K562 (cell line): ENCODE results near the gene MSN. TPM values are rescaled to one million over a fixed set of nuclear protein-coding genes. Genes with fewer than 3 reads are reported as not detected.

Source experiments
- ADNP ChIP-seq: fragments of 200-800 bp; sonication (Bioruptor generic); IDR thresholded peaks from 2 replicates; pipeline ENCODE4 v1.6.1; 2016; ENCODE audit warnings: missing genetic modification characterization, missing compliant biosample characterization
- ARNT ChIP-seq, 2 experiments: fragments of 450-650 bp; IDR thresholded peaks; 2 replicates each; pipeline ENCODE4 v1.6.1; 2016; ENCODE audit warnings: mild to moderate bottlenecking in 1 of 2
- BMI1 ChIP-seq: fragments of 150-350 bp; IDR thresholded peaks from 2 replicates; pipeline ENCODE4 v1.6.1; 2014; ENCODE audit warnings: low read length
- CCNT2 ChIP-seq: IDR thresholded peaks from 2 replicates; pipeline ENCODE4 v1.6.1; 2011; ENCODE audit warnings: borderline replicate concordance, low read depth, mild to moderate bottlenecking, moderate library complexity, mixed read lengths, low read length; ENCODE audit not compliant: insufficient read length; ENCODE audit errors: extremely low read depth
- CREB1 ChIP-seq, 2 experiments: sonication (generic) in 1 of 2; formaldehyde crosslinking in 1 of 2; IDR thresholded peaks; 2 replicates each; pipeline versions ENCODE4 v1.6.1 to v1.8.0; 2012 to 2022; ENCODE audit warnings: inconsistent platforms in 1 of 2, mild to moderate bottlenecking in 1 of 2, missing genetic modification reagents in 1 of 2, moderate library complexity in 1 of 2
- CREM ChIP-seq: IDR thresholded peaks from 2 replicates; pipeline ENCODE4 v1.6.1; 2014; ENCODE audit warnings: antibody characterized with exemption, low read depth
- CXXC5 ChIP-seq: fragments of 250-450 bp; sonication (Bioruptor Pico); IDR thresholded peaks from 2 replicates; pipeline ENCODE4 v1.8.0; 2022; ENCODE audit warnings: inconsistent platforms, mild to moderate bottlenecking, moderate library complexity
- DPF2 ChIP-seq: fragments of 450-650 bp; IDR thresholded peaks from 2 replicates; pipeline ENCODE4 v1.6.1; 2016
- ESRRB ChIP-seq: fragments of 250-450 bp; sonication (Bioruptor Pico); IDR thresholded peaks from 2 replicates; pipeline ENCODE4 v1.5.0; 2020; ENCODE audit warnings: mild to moderate bottlenecking, moderate library complexity, borderline replicate concordance
- FOXJ2 ChIP-seq: fragments of 200-800 bp; sonication (Bioruptor generic); IDR thresholded peaks from 2 replicates; pipeline ENCODE4 v1.6.1; 2016; ENCODE audit warnings: missing genetic modification characterization, missing compliant biosample characterization
- FOXK1 ChIP-seq: sonication (generic); formaldehyde crosslinking; IDR thresholded peaks from 2 replicates; pipeline ENCODE4 v1.8.0; 2022; ENCODE audit warnings: missing genetic modification reagents, mild to moderate bottlenecking, borderline replicate concordance
- HDAC1 ChIP-seq, 2 experiments: fragments of 450-650 bp; IDR thresholded peaks; 2 replicates each; pipeline ENCODE4 v1.6.1; 2016 to 2017; ENCODE audit warnings: inconsistent platforms in 1 of 2, mild to moderate bottlenecking in 1 of 2, moderate library complexity in 1 of 2
- HIVEP1 ChIP-seq: fragments of 250-450 bp; sonication (Bioruptor Pico); IDR thresholded peaks from 2 replicates; pipeline ENCODE4 v1.4.0; 2020; ENCODE audit warnings: mild to moderate bottlenecking
- HNRNPL ChIP-seq: fragments of 200-400 bp; formaldehyde crosslinking; IDR thresholded peaks from 2 replicates; pipeline ENCODE4 v1.6.1; 2017; ENCODE audit warnings: low read depth, mild to moderate bottlenecking, low read length
- IRF2 ChIP-seq: sonication (generic); formaldehyde crosslinking; IDR thresholded peaks from 2 replicates; pipeline ENCODE4 v1.8.1; 2022; ENCODE audit warnings: mild to moderate bottlenecking, missing genetic modification reagents
- MCM2 ChIP-seq: fragments of 450-650 bp; IDR thresholded peaks from 2 replicates; pipeline ENCODE4 v1.6.1; 2017; ENCODE audit warnings: low read depth, mild to moderate bottlenecking
- MECOM ChIP-seq: fragments of 250-450 bp; sonication (Bioruptor Pico); IDR thresholded peaks from 2 replicates; pipeline ENCODE4 v1.8.0; 2022; ENCODE audit warnings: inconsistent platforms
- MEF2A ChIP-seq: IDR thresholded peaks from 2 replicates; pipeline ENCODE4 v1.6.1; 2011; ENCODE audit warnings: low read depth, mild to moderate bottlenecking, low read length, moderate library complexity; ENCODE audit not compliant: control insufficient read depth
- NONO ChIP-seq, 2 experiments: fragments of 200-400 bp in 1 of 2; fragments of 450-650 bp in 1 of 2; formaldehyde crosslinking in 1 of 2; IDR thresholded peaks; 2 replicates each; pipeline ENCODE4 v1.6.1; 2017; ENCODE audit warnings: low read depth in 2 of 2, mild to moderate bottlenecking in 2 of 2, moderate library complexity in 2 of 2, low read length in 1 of 2
- NR3C1 ChIP-seq: sonication (generic); formaldehyde crosslinking; IDR thresholded peaks from 2 replicates; pipeline ENCODE4 v1.8.1; 2022; ENCODE audit warnings: missing genetic modification reagents
- POLR2AphosphoS2 ChIP-seq: IDR thresholded peaks from 2 replicates; pipeline ENCODE4 v1.6.1; 2012; ENCODE audit warnings: low read length, improper control_type of control experiment
- TGIF2 ChIP-seq: sonication (generic); formaldehyde crosslinking; IDR thresholded peaks from 2 replicates; pipeline ENCODE4 v1.8.1; 2022; ENCODE audit warnings: mild to moderate bottlenecking, missing genetic modification reagents, moderate library complexity
- WHSC1 ChIP-seq: IDR thresholded peaks from one replicate; pipeline ENCODE4 v1.6.1; 2012; ENCODE audit warnings: low read length, control low read depth, inconsistent platforms
- ZBTB17 ChIP-seq: fragments of 450-650 bp; formaldehyde crosslinking; IDR thresholded peaks from 2 replicates; pipeline ENCODE4 v1.4.0; 2020; ENCODE audit warnings: mild to moderate bottlenecking
- ZC3H11A ChIP-seq: IDR thresholded peaks from 2 replicates; pipeline ENCODE4 v1.6.1; 2012; ENCODE audit warnings: low read depth, low read length, improper control_type of control experiment
- ZNF263 ChIP-seq: sonication (generic); formaldehyde crosslinking; IDR thresholded peaks from 2 replicates; pipeline ENCODE4 v1.8.0; 2022; ENCODE audit warnings: mild to moderate bottlenecking, missing genetic modification reagents, borderline replicate concordance
- ZNF707 ChIP-seq: fragments of 250-450 bp; sonication (Bioruptor Pico); conservative IDR thresholded peaks from 2 replicates; pipeline ENCODE4 v1.8.0; 2022; ENCODE audit warnings: inconsistent platforms, mild to moderate bottlenecking, moderate library complexity
- polyA plus RNA-seq, 8 experiments: library from polyadenylated mRNA; depleted of rRNA in 4 of 8; stranded (reverse) in 5 of 8; unstranded in 3 of 8; fragments of >200 nt; fragmentation: Nextera tagmentation in 2 of 8; fragmentation: Illumina TruSeq in 1 of 8; extraction: Ambion mirVana in 2 of 8; extraction: Trizol in 1 of 8; gene quantifications; 2 replicates each; pipeline versions ENCODE4 v1.2.1 to v1.2.3, GENCODE V29; 2011 to 2014; ENCODE audit warnings: inconsistent platforms in 1 of 8, missing spikeins in 1 of 8
- total RNA-seq, 7 experiments: library from RNA; depleted of rRNA in 6 of 7; stranded (reverse); fragments of >200 nt in 6 of 7; fragmentation: Illumina TruSeq in 2 of 7; extraction: Trizol in 2 of 7; gene quantifications; 2 replicates each; pipeline versions ENCODE4 v1.2.1 to v1.2.3, GENCODE V29; 2011 to 2021; ENCODE audit warnings: low replicate concordance in 1 of 7
- TF ChIP-seq, protein P1 (sequence below): fragments of 450-650 bp; formaldehyde crosslinking; conservative IDR thresholded peaks from 2 replicates; pipeline ENCODE4 v1.4.0; 2022; ENCODE audit warnings: mild to moderate bottlenecking, missing genetic modification characterization
- TF ChIP-seq, protein P2 (sequence below), 2 experiments: fragments of 450-650 bp; IDR thresholded peaks; 2 replicates each; pipeline ENCODE4 v1.6.1; 2016

Gene MSN
- total and polyA plus RNA-seq, 9 of the 15 experiments (the other 6 are each of a cell fraction or from before 2014, with no cell fraction given): 128 to 486 (median 237) TPM

DNA sequence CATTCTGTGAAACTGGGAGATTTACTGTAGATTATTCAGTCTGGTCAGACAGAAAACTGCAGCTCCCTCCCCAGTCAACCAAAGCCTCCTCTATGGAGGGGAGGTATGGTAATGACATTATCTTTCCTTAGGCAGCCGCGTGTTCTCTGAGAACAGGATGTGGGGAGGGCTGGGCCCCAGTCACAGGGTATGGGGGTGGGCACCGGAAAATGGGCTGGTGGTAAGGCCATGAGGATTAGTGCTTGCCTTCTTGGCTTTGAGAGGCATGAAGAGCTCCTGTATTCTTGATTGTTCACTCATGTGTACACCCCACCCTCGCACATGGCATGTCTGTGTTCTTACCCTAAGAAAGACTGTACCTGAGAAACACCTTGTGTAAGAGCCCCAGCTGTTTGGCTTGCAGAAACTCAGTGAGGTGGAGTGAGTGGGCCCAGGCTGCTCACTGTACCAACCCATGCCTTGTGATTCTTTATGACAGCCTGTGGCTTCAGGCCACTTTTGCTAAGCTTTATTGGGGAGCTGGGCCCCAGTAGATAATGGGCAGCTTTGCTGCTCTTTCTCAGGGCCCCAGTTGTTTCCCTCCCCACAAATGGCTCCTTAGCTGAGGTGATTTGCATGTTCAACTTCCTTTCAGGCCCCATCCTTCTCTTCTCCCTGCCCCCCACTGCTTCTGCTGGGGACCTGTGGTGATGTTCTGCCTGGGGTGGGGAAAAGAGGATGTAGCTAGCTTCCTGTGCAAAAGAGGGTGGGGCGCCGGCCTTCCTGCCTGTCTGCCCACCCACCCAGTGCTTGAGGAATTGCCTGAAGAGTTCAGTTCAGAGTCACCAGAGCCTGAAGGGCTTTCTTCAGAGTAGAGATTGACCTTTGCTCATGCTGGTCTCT lies 30.7 kb downstream of the MSN start (continued):
- TF ChIP-seq, protein P1, sequence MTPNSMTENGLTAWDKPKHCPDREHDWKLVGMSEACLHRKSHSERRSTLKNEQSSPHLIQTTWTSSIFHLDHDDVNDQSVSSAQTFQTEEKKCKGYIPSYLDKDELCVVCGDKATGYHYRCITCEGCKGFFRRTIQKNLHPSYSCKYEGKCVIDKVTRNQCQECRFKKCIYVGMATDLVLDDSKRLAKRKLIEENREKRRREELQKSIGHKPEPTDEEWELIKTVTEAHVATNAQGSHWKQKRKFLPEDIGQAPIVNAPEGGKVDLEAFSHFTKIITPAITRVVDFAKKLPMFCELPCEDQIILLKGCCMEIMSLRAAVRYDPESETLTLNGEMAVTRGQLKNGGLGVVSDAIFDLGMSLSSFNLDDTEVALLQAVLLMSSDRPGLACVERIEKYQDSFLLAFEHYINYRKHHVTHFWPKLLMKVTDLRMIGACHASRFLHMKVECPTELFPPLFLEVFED (CRISPR knock-in tag): no peak
- TF ChIP-seq MEF2A: no peak
- no peak for TF ChIP-seq POLR2AphosphoS2
- TF ChIP-seq HNRNPL: no peak
- TF ChIP-seq NR3C1 (CRISPR knock-in tag): no peak
- TF ChIP-seq FOXJ2: no peak
- no peak for TF ChIP-seq MECOM
- TF ChIP-seq NONO (IDR thresholded peaks at IDR 0.05; ENCODE audit: low read depth in 2 of 2, low read length in 1 of 2): no peak
- TF ChIP-seq WHSC1: no peak
- 0 out of 2 replicates have a peak, but pooled peaks have one; percentile 40 for TF ChIP-seq CREM
- TF ChIP-seq CXXC5 (CRISPR knock-in tag): peak; percentile 12; the same call in 1 of the 2 replicates
- TF ChIP-seq ESRRB: no peak
- TF ChIP-seq CREB1 (IDR thresholded peaks at IDR 0.05): 0 out of 2 replicates have a peak, but pooled peaks have one; percentile 2
- no peak for TF ChIP-seq CREB1 (CRISPR knock-in tag; IDR thresholded peaks at IDR 0.05)
- TF ChIP-seq ZNF707 (CRISPR knock-in tag): no peak
- TF ChIP-seq ZNF263 (CRISPR knock-in tag): no peak
- TF ChIP-seq MCM2: no peak
- no peak for TF ChIP-seq ZBTB17 (CRISPR knock-in tag)
- TF ChIP-seq ZC3H11A: no peak
- TF ChIP-seq HDAC1 (IDR thresholded peaks at IDR 0.05): 0 out of 4 replicates have a peak, but pooled peaks of 1 of the 2 experiments have one; percentile 39
- no peak for TF ChIP-seq FOXK1 (CRISPR knock-in tag)
- no peak for TF ChIP-seq IRF2 (CRISPR knock-in tag)
- peak; percentile 41; the same call in 1 of the 2 replicates for TF ChIP-seq DPF2
- no peak for TF ChIP-seq CCNT2
- TF ChIP-seq HIVEP1: no peak
- TF ChIP-seq ARNT (IDR thresholded peaks at IDR 0.05): no peak
- TF ChIP-seq, protein P2, sequence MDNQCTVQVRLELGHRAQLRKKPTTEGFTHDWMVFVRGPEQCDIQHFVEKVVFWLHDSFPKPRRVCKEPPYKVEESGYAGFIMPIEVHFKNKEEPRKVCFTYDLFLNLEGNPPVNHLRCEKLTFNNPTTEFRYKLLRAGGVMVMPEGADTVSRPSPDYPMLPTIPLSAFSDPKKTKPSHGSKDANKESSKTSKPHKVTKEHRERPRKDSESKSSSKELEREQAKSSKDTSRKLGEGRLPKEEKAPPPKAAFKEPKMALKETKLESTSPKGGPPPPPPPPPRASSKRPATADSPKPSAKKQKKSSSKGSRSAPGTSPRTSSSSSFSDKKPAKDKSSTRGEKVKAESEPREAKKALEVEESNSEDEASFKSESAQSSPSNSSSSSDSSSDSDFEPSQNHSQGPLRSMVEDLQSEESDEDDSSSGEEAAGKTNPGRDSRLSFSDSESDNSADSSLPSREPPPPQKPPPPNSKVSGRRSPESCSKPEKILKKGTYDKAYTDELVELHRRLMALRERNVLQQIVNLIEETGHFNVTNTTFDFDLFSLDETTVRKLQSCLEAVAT (IDR thresholded peaks at IDR 0.05): no peak
- no peak for TF ChIP-seq BMI1
- no peak for TF ChIP-seq TGIF2
- TF ChIP-seq ADNP (tag): no peak
